ENCODE measurements around the gene EEIG1.

DNA sequence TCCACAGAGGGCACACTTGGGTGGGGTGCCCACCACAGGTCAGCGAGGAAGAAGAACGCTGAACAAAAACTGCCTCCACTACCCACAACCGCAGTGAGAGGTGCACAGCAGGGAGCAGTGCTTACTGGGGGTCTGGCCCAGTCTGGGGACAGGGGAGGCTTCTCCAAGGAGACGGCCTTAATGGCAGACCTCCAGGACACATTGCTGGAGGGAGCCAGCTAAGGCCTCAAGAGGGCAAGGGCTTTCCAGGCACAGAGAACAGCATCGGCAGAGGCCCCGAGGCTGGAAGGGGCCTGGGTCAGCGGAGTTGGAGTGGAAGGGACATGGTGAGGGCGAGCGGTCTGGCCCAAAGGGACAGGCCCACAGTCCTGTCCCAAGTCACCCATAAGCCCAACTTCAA, 34.8 kb downstream of the EEIG1 start:
- TF ChIP-seq, protein P1, sequence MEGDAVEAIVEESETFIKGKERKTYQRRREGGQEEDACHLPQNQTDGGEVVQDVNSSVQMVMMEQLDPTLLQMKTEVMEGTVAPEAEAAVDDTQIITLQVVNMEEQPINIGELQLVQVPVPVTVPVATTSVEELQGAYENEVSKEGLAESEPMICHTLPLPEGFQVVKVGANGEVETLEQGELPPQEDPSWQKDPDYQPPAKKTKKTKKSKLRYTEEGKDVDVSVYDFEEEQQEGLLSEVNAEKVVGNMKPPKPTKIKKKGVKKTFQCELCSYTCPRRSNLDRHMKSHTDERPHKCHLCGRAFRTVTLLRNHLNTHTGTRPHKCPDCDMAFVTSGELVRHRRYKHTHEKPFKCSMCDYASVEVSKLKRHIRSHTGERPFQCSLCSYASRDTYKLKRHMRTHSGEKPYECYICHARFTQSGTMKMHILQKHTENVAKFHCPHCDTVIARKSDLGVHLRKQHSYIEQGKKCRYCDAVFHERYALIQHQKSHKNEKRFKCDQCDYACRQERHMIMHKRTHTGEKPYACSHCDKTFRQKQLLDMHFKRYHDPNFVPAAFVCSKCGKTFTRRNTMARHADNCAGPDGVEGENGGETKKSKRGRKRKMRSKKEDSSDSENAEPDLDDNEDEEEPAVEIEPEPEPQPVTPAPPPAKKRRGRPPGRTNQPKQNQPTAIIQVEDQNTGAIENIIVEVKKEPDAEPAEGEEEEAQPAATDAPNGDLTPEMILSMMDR (IDR thresholded peaks at IDR 0.05; ENCODE audit: low read depth, low read length): no peak
- no peak for TF ChIP-seq EZH2phosphoT487 (IDR thresholded peaks at IDR 0.05; ENCODE audit: low read depth)
